ENCODE measurements around the gene MEX3A. TPM values are rescaled to one million over a fixed set of nuclear protein-coding genes. Genes with fewer than 3 reads are reported as not detected.

Gene MEX3A
- total RNA-seq, 2 donors from 2014 or later: 3.3 to 5.7 TPM

DNA sequence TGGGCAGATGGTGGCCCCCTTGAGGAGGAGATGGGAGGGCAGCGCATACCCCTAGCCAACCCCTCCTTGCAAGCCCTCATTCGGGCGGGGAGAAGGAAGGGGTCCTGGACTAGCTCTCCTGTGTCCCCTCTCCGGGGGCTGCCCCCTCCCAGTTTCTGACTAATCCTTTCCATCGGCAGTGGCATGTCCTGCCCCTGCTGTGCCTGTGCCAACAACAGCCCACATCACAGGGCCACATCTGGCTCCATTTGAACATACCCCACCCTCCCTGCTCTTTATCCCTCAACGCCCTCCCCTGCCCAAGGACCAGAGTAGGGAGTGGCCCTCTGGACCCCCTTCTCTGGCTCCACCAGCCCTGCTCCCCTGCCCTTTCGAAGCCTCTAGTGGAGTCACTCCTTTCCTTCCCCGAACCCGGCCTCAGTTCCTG lies 21.3 kb upstream of the MEX3A start:
- TF ChIP-seq POLR2A (IDR thresholded peaks at IDR 0.05) (no peak), POLR2AphosphoS5 (IDR thresholded peaks at IDR 0.05) (no peak)
- TF ChIP-seq, protein P1, sequence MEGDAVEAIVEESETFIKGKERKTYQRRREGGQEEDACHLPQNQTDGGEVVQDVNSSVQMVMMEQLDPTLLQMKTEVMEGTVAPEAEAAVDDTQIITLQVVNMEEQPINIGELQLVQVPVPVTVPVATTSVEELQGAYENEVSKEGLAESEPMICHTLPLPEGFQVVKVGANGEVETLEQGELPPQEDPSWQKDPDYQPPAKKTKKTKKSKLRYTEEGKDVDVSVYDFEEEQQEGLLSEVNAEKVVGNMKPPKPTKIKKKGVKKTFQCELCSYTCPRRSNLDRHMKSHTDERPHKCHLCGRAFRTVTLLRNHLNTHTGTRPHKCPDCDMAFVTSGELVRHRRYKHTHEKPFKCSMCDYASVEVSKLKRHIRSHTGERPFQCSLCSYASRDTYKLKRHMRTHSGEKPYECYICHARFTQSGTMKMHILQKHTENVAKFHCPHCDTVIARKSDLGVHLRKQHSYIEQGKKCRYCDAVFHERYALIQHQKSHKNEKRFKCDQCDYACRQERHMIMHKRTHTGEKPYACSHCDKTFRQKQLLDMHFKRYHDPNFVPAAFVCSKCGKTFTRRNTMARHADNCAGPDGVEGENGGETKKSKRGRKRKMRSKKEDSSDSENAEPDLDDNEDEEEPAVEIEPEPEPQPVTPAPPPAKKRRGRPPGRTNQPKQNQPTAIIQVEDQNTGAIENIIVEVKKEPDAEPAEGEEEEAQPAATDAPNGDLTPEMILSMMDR (IDR thresholded peaks at IDR 0.05): no peak
- Histone ChIP-seq H3K4me3 (no peak overlapping the region), H3K4me1 (replicated peaks) (peaks cover 26% of the 10 kb centered on the region), H3K27ac (peak overlapping the region; percentile 94 to 97), H3K27me3 (replicated peaks; ENCODE audit: insufficient read depth) (no peaks in the 10 kb centered on the region), H3K36me3 (no peaks in the 10 kb centered on the region), H3K9me3 (no peaks in the 10 kb centered on the region)
- intact Hi-C loops (cut with DNase I): no loop called here
- DNase-seq (ENCODE audit: low spot score): no peak
- WGBS: 31% methylated on average over 9 of the region's 9 CpGs

DNA sequence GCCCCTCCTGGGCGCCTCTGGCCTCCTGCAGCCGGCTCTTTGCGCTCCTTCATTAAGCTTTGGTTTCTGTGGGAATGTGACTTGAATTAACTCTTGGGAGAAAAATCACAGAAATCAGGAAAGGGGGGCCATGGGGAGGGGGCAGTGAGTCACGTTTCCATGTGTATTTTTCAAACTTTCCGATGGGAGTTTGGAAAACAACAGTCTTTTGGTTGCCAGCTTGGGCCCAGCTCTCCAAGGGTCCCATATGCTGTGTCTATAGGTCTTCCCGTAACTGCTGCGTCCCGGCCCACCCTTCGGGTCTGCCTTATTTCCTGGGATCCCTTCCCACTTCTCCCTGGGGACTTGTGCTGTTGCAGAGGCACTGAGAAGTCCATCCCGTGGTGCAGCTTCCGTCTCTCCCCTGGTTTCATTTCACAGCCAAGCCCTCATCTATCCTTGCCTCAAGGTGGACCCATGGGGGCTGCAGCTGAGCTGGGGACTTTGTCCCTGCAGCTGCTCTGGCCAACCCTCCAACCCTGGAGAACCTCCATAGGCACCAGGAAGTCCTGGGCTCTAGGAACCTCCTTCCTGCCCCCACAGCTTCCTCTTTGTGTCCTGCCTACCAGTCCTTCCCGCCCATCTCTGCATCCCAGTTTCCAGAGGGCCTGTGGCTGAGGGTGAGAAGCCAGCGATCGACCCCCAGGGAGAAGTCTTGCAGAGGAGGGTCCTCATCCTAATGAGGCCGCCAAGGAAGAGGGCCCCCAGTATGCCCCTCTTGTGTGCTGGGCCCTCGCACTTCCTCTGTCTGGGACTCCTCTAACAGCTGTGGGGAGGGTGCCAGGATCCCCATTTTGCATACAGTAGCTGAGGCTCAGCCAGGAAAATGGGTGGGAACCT lies 20.6 kb upstream of the MEX3A start:
- DNase-seq (ENCODE audit: low spot score): no peak
- Histone ChIP-seq H3K27me3 (replicated peaks; ENCODE audit: insufficient read depth) (no peaks in the 10 kb centered on the region), H3K36me3 (no peaks in the 10 kb centered on the region), H3K9me3 (no peaks in the 10 kb centered on the region), H3K4me1 (replicated peaks) (peaks cover 26% of the 10 kb centered on the region), H3K27ac (peak overlapping the region; percentile 94 to 97), H3K4me3 (no peak overlapping the region)
- 64% methylated on average over 16 of the region's 16 CpGs for WGBS
- intact Hi-C loops (cut with DNase I): no loop called here
- no peak for TF ChIP-seq POLR2A (IDR thresholded peaks at IDR 0.05)
- TF ChIP-seq, protein P1 (IDR thresholded peaks at IDR 0.05): no peak
- TF ChIP-seq POLR2AphosphoS5 (IDR thresholded peaks at IDR 0.05): no peak

DNA sequence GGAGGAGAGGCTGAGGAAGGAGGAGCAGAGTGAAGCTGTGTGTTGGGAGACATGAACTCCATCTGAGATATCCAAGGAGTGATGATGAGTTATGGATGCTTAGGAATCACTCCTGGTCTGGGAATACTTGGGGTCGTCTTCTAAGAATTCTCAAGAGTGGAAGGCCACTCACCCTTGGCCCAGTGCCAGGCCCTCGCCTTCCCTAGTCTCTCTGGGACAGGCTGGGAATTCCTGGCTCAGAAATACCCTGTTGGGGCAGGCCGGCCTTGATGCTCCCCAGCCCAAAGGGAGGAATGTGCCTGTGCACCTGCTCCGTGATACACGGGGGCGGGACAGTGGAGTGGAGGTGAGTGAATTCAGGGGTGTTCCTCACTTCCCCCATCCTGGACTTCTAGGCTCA lies 19.6 kb upstream of the MEX3A start:
- no peaks in the 10 kb centered on the region for H3K27me3 ChIP-seq (replicated peaks; ENCODE audit: insufficient read depth)
- no peak for TF ChIP-seq POLR2A (IDR thresholded peaks at IDR 0.05)
- TF ChIP-seq, protein P1 (IDR thresholded peaks at IDR 0.05): no peak
- TF ChIP-seq POLR2AphosphoS5 (IDR thresholded peaks at IDR 0.05): no peak
- intact Hi-C loops (cut with DNase I): no loop called here
- no peak overlapping the region for H3K27ac ChIP-seq
- H3K36me3 ChIP-seq: no peaks in the 10 kb centered on the region
- WGBS: 52% methylated on average over 6 of the region's 6 CpGs
- H3K9me3 ChIP-seq: no peaks in the 10 kb centered on the region
- DNase-seq (ENCODE audit: low spot score): no peak
- no peak overlapping the region for H3K4me3 ChIP-seq
- H3K4me1 ChIP-seq (replicated peaks): peaks cover 26% of the 10 kb centered on the region

DNA sequence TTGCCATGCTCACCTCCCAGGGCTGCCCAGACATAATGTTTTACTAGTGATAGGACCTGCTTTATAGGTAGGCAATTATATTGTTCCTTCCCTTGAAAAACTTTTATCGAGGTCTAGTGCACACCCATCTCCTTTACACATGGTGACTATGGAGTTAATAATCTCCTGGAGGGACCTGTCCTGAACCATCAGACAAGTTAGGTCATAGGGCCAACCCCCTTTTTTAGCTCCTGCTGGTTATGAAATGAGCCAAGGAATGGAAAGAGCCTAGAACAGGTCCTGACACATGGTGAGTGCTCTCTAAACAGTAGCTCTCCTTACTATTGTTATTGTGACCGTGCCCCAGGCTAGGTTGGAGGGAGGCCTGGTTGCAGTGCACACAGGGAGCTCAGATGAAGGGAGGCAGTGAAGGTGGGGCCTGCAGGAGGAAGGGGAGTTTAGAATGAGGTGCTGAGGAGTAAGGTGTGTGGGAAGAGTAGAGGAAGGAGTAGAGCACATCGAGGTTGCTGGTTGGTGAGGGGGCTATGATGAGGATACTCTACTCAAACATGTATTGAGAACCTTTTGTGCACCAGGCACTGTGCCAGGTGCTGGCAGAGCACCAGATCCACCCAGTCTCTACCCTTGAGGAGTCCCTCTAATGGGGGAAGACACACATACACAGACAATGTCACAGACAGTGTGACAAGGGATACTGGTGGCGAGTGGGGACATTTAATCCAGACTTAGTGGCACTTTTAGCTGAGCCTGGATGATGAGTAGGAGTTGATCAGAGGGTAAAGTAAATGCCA lies 18.1 kb upstream of the MEX3A start:
- Histone ChIP-seq H3K4me3 (no peak overlapping the region), H3K27me3 (replicated peaks; ENCODE audit: insufficient read depth) (no peaks in the 10 kb centered on the region), H3K9me3 (no peaks in the 10 kb centered on the region), H3K27ac (no peak overlapping the region), H3K36me3 (no peaks in the 10 kb centered on the region), H3K4me1 (replicated peaks) (peaks cover 18% of the 10 kb centered on the region)
- intact Hi-C loops (cut with DNase I): no loop called here
- TF ChIP-seq POLR2AphosphoS5 (IDR thresholded peaks at IDR 0.05) (no peak), POLR2A (IDR thresholded peaks at IDR 0.05) (no peak)
- TF ChIP-seq, protein P1 (IDR thresholded peaks at IDR 0.05): no peak
- WGBS: 37% methylated on average over 4 of the region's 4 CpGs
- DNase-seq (ENCODE audit: low spot score): no peak

All from prostate gland (tissue), 2 donors.